Ascending aorta (tissue), 2 donors: ENCODE data around the gene TACC2. TPM values are rescaled to one million over a fixed set of nuclear protein-coding genes. Genes with fewer than 3 reads are reported as not detected.
"Not testable (repeated sequence)": the region's sequence is repeated elsewhere in the genome, so short reads cannot be mapped to it uniquely, and the experiment has no call there.

Source experiments
- DNase-seq, 2 donors: peaks; one replicate each; pipeline ENCODE4 v3.0.0-alpha.2; 2019; ENCODE audit warnings: low spot score in 2 of 2
- H3K27ac ChIP-seq, 2 donors: fragments of 200-600 bp; sonication (generic); one replicate each; pipeline ENCODE4 v1.5.1; 2016 to 2017; ENCODE audit warnings: mild to moderate bottlenecking in 1 of 2
- H3K27me3 ChIP-seq: fragments of 200-600 bp; sonication (generic); one replicate; pipeline ENCODE4 v1.5.1; 2017
- H3K36me3 ChIP-seq, 2 donors: fragments of 200-600 bp; sonication (generic); one replicate each; pipeline ENCODE4 v1.5.1; 2016
- H3K4me1 ChIP-seq, 2 donors: fragments of 200-600 bp; sonication (generic); one replicate each; pipeline ENCODE4 v1.5.1; 2016 to 2017; ENCODE audit warnings: mild to moderate bottlenecking in 1 of 2
- H3K4me3 ChIP-seq, 2 donors: fragments of 200-600 bp; sonication (generic); one replicate each; pipeline ENCODE4 v1.5.1; 2016 to 2017; ENCODE audit warnings: mild to moderate bottlenecking in 1 of 2
- H3K9me3 ChIP-seq, 2 donors: fragments of 200-600 bp; sonication (generic); one replicate each; pipeline ENCODE4 v1.5.1; 2016
- CTCF ChIP-seq, 3 experiments: fragments of 200-600 bp in 2 of 3; fragments of 450-650 bp in 1 of 3; sonication (generic) in 2 of 3; IDR thresholded peaks; one replicate each; pipeline ENCODE4 v1.5.1; 2016 to 2019; ENCODE audit warnings: antibody characterized with exemption in 3 of 3, mild to moderate bottlenecking in 1 of 3, moderate library complexity in 1 of 3
- intact Hi-C: fragments of 100-400 bp; cut with DNase I; formaldehyde crosslinking; loops from one replicate; pipeline ENCODE4 v1.15.1; 2023
- total RNA-seq: library from RNA; depleted of rRNA; stranded (reverse); fragments of >200 nt; gene quantifications from one replicate; pipeline ENCODE4 v1.1.0, GENCODE V29; 2016

The TACC2 gene
- total RNA-seq, 1 donor from 2014 or later, result 69.1 TPM

DNA sequence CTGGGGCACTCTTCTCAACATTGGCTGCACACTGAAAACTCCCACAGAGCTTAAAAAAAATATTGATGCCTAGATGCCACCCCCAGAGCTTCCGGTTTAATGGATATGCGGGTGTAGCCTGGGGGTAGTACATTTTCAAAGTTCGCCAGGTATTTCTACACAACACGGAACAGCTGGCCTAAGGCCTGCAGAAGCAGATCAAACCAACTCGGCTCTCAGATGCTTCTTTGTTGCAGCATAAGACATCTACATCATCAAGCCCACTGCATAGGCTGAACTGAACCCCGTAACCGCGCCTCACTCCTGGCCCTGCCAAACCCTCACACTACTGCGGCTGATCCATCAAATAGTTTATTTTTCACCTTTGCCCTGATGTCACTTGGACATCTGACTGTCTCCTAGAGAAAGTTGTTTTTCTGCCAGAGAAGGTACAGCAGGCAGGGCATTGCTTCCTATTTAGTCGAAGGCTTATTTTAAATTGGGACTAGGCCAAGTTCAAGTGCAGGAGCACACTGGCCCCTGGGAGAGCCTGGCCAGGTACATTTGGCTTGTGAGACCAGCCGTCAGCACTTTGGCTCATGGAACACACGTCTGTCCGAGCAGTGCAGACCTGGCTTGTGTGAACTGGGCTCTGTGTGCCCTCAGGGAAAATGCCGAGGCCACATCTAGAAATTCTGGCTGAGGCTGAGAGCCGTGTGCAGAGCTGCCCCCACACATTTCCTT is 113.3 kb downstream of the TACC2 start:
- Histone ChIP-seq H3K9me3 (no peaks in the 10 kb centered on the region), H3K27ac (peak overlapping the region; percentile 19 to 54), H3K36me3 (peaks cover 0 to 5% of the 10 kb centered on the region in 2 donors), H3K27me3 (no peaks in the 10 kb centered on the region), H3K4me3 (no peak overlapping the region), H3K4me1 (peaks cover 4 to 32% of the 10 kb centered on the region in 2 donors)
- no peak for TF ChIP-seq CTCF (IDR thresholded peaks at IDR 0.05)
- no peak for DNase-seq
- intact Hi-C loops, result no loop called here

GRCh38 chr10:122102869-122103525 is 114.0 kb downstream of the TACC2 start:
- intact Hi-C loops, result no loop called here
- Histone ChIP-seq H3K27me3 (no peaks in the 10 kb centered on the region), H3K36me3 (peaks cover 0 to 5% of the 10 kb centered on the region in 2 donors), H3K4me1 (peaks cover 4 to 29% of the 10 kb centered on the region in 2 donors), H3K4me3 (no peak overlapping the region), H3K9me3 (no peaks in the 10 kb centered on the region), H3K27ac (peak overlapping the region; percentile 19 to 54)
- TF ChIP-seq CTCF (IDR thresholded peaks at IDR 0.05), result no peak
- DNase-seq, result no peak

DNA sequence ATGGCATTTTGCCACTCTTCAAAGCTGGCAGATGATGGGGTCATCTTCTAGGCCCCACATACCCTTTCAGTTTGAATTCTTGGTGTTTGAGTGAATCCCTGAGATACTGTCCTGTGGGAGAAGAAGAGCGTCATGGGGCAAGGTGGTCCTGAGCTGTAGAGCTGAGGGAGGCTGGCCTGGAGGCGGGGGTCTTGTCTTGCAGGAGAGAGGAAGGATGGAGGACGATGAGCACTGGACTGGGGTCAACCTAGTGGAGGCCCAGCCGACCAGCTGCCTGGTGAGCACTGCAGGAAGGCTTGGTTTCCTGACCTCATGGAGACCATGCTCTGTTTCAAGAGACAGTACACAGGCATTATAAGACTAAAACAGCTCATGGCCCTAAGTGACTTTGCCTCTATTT is 114.6 kb downstream of the TACC2 start:
- H3K36me3 ChIP-seq, result peaks cover 0 to 5% of the 10 kb centered on the region in 2 donors
- H3K4me1 ChIP-seq, result peaks cover 4 to 25% of the 10 kb centered on the region in 2 donors
- peak overlapping the region in 1 of 2 donors; percentile 20 for H3K27ac ChIP-seq
- intact Hi-C loops, result no loop called here
- TF ChIP-seq CTCF (IDR thresholded peaks at IDR 0.05), result no peak
- H3K27me3 ChIP-seq, result no peaks in the 10 kb centered on the region
- no peaks in the 10 kb centered on the region for H3K9me3 ChIP-seq
- H3K4me3 ChIP-seq, result no peak overlapping the region
- DNase-seq, result no peak

GRCh38 chr10:122108786-122109185 is 119.8 kb downstream of the TACC2 start:
- intact Hi-C loops, DNase-seq, H3K27me3 ChIP-seq, H3K9me3 ChIP-seq, H3K4me3 ChIP-seq, H3K4me1 ChIP-seq, H3K27ac ChIP-seq, H3K36me3 ChIP-seq: not testable (repeated sequence)

DNA sequence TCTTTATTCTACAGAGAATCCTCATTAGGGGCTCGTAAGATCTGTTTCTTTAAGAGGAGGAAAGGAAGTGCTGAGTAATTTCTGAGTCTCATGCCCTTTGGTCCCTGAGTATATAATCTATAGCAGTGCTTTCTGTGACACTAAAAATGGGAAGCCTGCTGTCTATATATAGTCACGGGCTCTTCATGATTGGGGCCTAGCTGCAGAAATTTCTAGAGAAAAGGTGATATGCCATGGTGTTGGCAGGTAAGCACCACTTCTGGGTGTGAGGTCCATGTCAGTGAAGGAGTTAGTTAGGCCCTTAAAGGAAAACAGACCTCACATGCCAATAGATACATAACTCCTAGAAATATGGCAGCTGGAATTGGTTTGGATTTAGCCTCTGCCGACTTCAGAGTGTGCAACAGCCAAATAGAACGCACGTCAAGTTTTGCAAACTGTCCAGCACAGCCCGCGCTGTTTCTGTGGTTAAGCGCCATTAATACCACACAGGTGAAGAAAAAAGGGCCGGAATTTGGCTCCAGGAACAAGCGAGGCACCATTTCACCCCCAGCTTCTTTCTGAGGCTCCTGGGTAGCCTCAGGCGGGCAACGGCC is 123.2 kb downstream of the TACC2 start:
- Histone ChIP-seq H3K4me3 (peak overlapping the region; percentile 74 to 81), H3K27ac (peak overlapping the region; percentile 97 to 99), H3K9me3 (no peaks in the 10 kb centered on the region), H3K4me1 (peaks cover 0 to 19% of the 10 kb centered on the region in 2 donors), H3K36me3 (no peaks in the 10 kb centered on the region), H3K27me3 (no peaks in the 10 kb centered on the region)
- DNase-seq, result no peak
- TF ChIP-seq CTCF (IDR thresholded peaks at IDR 0.05), result no peak
- intact Hi-C loops, result loop anchor here (2.0 to 5.0 kb wide), 7 partner anchors 37 to 263 kb away; partner anchors contain the start of genes NSMCE4A and PLEKHA1
